OCI-LY7 (cell line): ENCODE results near the gene FAHD2B.
"Not testable (repeated sequence)": the region's sequence is repeated elsewhere in the genome, so short reads cannot be mapped to it uniquely, and the experiment has no call there.

Experiments
- CTCF ChIP-seq: fragments of 200-600 bp; sonication (generic); conservative IDR thresholded peaks from 2 replicates; pipeline ENCODE4 v1.5.1; 2014; ENCODE audit warnings: mild to moderate bottlenecking, antibody characterized with exemption, low read length, moderate library complexity, mixed read lengths
- EZH2phosphoT487 ChIP-seq: fragments of 200-600 bp; sonication (generic); IDR thresholded peaks from 2 replicates; pipeline ENCODE4 v1.6.1; 2018; ENCODE audit warnings: low read depth, borderline replicate concordance, mild to moderate bottlenecking, mixed run types, antibody characterized with exemption, low read length, moderate library complexity, mixed read lengths

GRCh38 chr2:97093983-97094771 is 505 bp downstream of the FAHD2B start:
- not testable (repeated sequence) for TF ChIP-seq CTCF, EZH2phosphoT487
